Measurements from ENCODE around the gene STK32A.

STK32A gene

DNA sequence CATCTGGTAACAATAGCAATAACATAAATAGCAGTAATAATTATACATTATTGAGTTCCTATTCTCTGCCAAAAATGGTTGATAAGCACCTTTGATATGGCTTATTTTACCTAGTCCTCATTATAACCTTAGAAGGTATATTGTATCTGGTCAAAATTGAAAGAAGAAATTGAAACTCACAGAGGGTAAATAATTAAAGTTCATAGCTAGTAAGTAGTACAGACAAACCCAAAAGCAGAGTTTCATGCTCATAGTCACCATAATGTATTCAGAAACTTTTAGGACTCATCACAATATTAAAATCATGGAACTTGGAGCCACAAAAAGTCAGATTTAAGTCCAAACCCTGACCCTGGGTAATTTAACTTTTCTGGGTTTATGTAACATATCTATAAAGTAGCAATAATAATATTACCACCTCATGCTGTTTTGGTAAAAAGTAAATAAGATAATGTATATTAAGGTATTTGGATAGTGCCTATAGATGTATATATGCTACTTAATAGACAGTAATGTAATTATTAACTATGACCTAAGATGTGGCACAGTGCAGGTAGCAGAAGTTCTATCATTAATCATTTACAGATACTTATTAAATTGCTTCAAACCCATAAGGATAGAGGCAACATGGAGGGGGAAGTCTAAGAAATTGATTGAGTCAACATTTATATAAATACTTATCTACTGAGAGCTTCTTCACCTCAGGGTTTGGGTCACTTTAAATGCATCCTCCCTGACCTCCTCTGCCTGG lies 32.4 kb downstream of the STK32A start:
- no peak for DNase-seq

- no peak for DNase-seq
Observed at GRCh38 chr5:147276497-147276896, 41.7 kb downstream of the STK32A start.

DNA sequence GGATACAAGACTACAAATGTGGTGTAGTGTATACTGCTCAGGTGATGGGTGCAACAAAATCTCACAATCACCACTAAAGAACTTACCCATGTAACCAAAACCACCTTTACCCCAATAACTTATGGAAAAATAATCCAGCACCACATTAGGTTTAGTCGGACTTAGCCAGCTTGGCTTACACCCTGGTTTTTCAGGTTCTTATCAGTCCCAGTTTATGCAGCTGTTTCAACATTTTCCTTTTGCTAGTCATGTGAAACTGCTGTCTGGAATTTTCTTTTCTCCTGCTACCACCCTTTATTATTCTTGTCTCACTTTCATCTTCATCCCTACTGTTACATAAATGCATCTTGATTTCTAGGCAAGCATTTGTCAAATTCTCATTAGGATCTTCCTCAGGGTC lies 51.5 kb downstream of the STK32A start:
- no peak for DNase-seq

DNA sequence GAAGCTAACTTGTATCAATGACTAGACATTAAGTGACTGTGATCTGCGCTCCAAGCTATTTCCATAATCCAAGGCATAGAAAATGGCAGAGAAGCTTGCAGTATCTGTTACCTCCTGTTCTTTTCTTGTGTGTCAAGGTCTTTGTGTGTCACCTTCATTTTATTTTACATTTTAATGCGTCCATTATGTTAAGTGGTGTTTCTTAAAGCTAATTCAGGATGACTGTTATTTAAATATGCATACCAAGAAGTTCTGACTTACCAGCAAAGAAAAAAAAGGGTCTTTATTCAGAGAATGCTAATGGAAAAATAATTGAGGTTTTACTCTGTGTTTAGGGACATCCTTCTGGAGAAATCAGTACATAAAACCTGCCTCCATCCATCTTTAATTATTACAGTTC lies 52.3 kb downstream of the STK32A start:
- DNase-seq = no peak

DNA sequence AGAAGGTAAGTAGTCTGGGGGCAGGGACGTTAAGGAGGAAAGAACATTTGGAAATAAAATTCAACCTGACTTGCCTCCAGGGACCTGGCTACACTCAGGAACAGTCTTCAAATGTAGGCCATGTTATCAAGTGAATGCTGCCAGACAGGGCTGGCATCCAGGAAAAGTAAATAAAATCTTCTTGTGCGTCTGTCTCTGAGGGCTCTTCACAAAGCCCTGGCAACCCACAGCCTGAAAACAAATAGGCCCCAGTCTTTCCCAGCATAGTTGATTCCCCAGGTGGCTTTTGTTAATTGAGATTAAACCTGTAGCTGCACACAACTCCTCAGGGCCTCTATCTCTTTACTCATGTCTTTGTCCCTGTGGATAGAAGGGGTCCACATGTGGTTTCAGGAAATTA lies 55.4 kb downstream of the STK32A start:
- no peak for DNase-seq

GRCh38 chr5:147303251-147303650 lies 68.4 kb downstream of the STK32A start:
- DNase-seq = no peak

DNA sequence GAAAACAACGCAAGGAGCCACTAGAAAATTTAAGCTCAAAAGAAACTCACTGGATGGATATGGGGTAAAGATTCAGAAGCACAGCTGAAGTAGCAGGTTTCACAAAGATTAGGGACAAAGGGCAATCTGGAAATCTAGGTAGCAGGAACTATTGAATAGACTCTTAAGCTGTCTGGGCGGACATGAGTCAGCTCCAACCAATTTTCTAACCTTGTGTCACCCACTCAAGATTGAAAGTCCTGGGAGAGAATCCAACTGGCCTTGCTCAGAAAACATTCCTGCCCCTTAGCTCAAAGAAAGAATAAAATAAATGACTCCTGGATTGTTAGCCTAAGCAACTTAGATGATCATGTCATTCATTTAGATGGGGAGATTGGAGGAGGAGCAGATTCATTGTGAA lies 69.2 kb downstream of the STK32A start:
- no peak for DNase-seq

DNA sequence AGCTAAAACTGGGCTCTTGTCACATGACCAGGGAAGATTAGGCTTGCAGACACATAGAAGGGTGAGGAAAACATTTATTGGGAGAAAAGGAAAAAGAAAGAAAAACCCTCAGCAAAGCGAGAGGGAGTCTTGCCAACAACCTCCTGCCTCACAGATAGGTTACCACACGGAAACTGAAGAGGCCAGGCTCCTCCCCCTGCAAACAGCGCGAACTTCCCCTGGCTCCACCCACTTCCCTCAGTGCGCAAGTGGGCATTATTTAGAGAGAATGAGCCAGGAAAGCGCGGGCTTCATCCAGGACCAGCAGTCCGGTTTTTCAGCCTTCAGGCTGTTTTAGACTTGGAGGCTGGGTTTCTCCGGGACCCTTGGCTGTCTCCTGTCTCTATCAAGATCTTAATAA lies 70.3 kb downstream of the STK32A start:
- DNase-seq = no peak

GRCh38 chr5:147306351-147306750 lies 71.5 kb downstream of the STK32A start:
- DNase-seq = no peak

- no peak for DNase-seq
Observed at GRCh38 chr5:147307170-147307569, 72.3 kb downstream of the STK32A start.

- DNase-seq = no peak
Observed at GRCh38 chr5:147309621-147310020, 74.8 kb downstream of the STK32A start.

DNA sequence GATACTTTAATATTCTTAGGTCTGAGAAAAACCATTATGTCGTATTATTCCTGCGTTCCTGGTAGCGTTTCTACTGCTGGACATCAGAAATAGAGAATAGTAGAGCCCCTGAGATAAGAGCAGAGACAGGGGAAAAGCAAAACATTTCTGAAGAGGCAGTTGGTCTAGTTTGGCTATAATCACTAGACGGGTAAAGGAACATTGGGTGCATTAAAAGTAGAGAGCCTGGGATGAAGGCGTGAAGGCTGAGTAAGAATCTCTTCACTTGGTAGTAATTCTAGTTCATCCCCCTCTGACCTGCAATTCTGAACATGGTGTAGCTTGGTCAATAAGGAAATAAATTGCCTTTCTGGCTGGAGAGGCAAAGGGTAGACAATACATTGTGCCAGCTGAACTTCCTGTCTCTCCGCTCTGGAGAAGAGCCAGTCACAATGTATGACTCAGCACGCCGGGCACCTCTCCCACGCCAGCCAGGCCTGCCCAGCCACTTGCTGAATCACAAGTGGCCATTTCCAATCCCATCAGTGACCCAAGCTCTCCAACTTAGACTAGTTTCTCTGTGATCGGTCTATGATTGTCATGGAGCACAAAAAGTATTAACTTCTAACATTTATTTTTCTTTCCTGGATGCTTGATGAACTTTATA lies 75.4 kb downstream of the STK32A start:
- no peak for DNase-seq

GRCh38 chr5:147317978-147318684 lies 83.3 kb downstream of the STK32A start:
- DNase-seq = no peak

DNA sequence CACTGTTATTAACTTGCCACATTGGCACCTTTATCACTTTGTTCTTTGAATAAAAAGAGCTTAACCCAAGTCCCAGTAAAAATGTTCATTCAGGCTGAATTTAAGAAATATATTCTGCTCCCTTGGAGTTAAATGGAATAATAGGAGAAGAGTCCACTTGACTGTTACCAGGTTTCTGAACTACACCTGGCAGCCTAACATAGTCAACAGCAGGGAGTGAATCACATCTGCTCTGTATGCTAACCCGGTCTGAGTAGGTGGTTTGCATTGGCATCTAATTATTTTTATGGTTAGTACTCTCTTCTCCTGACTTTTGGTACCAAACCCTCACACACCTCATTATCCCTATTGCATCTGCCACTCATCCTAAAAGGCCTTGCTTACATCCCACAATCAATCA lies 86.7 kb downstream of the STK32A start:
- DNase-seq = no peak

GRCh38 chr5:147327421-147327820 lies 92.6 kb downstream of the STK32A start:
- DNase-seq = no peak

- DNase-seq = no peak
Observed at GRCh38 chr5:147327905-147328304, 93.1 kb downstream of the STK32A start.

- no peak for DNase-seq
Observed at GRCh38 chr5:147332658-147333057, 97.8 kb downstream of the STK32A start.

- DNase-seq = no peak
Observed at GRCh38 chr5:147336876-147337275, 102.0 kb downstream of the STK32A start.

GRCh38 chr5:147339313-147339712 lies 104.5 kb downstream of the STK32A start:
- no peak for DNase-seq

- no peak for DNase-seq
Observed at GRCh38 chr5:147340941-147341340, 106.1 kb downstream of the STK32A start.

- no peak for DNase-seq
Observed at GRCh38 chr5:147341345-147341744, 106.5 kb downstream of the STK32A start.

DNA sequence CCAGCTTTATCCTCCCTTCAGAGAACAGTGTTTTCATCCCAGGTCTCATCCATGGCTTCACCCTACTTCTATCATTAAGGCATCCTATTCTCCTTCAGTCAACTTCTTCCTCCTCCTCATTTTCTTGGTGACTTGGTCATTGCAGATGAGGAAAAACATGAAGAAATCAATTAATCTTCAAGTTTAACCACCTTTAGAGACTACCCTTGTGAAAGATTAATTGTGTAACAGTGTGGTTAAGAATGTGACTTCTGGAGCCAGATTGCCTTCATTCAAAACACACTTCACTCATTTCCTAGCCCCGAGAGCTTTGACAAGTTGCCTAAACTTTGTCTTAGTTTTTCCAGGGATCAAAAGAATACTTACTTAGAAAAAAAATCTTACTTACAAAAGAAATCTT lies 110.0 kb downstream of the STK32A start:
- DNase-seq = no peak

DNA sequence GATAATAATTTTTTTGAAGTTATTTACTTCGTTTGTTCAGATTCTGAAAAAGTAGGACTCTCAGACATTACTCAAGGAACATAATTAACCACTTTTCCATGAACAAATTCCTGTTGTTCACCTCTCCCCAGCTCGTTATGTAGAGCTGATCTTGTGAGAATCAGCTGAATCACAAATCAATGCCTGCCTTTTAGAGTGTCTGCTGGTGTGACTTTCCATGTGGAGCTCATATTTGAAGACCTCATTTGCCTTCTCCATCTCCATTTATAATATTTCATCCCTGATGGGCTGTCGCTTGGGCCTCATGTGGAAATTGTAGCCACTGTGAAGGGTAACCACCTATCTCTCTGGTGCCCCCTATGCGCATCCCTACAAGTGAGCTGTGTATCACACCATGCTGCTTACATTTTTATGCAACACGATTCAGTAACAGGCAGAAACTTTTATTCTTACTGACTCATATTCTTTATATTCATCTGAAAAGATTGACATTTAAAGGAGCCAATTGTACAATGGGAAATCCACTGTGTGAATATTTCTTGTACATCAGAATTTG lies 111.3 kb downstream of the STK32A start:
- no peak for DNase-seq

GRCh38 chr5:147348046-147348445 lies 113.2 kb downstream of the STK32A start:
- DNase-seq = no peak
